ENCODE results near the gene LIME1. TPM values are rescaled to one million over a fixed set of nuclear protein-coding genes. Genes with fewer than 3 reads are reported as not detected.

LIME1 gene
- total RNA-seq, 1 donor, result 2.9 TPM

DNA sequence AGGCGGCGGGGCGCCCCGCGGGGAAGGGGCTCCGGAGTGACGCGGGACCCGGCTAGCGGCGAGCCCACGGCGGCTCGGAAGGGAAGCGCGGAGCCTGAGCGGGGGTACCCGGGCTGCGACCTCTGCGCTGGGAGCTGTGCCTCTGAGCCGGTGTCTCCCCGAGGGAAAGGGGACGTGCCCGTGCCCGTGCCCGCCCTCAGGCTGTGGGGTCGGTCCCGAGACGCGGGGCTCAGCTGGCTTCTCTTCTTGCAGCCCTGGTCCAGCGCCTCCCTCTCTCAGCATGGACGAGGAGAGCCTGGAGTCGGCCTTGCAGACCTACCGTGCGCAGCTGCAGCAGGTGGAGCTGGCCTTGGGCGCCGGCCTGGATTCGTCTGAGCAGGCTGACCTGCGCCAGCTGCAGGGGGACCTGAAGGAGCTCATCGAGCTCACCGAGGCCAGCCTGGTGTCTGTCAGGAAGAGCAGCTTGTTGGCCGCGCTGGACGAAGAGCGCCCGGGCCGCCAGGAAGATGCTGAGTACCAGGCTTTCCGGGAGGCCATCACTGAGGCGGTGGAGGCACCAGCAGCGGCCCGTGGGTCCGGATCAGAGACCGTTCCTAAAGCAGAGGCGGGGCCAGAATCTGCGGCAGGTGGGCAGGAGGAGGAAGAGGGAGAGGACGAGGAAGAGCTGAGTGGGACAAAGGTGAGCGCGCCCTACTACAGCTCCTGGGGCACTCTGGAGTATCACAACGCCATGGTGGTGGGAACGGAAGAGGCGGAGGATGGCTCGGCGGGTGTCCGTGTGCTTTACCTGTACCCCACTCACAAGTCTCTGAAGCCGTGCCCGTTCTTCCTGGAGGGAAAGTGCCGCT is 27.9 kb upstream of the LIME1 start:
- peaks cover 94% of the 10 kb centered on the region for H3K79me2 ChIP-seq (ENCODE audit: insufficient read depth, low read length)
- peaks cover 18% of the 10 kb centered on the region for H3K4me1 ChIP-seq (ENCODE audit: insufficient read depth, low read length)
- H4K20me1 ChIP-seq (ENCODE audit: insufficient read depth, low read length), result peaks cover 14% of the 10 kb centered on the region
- H3K27ac ChIP-seq (ENCODE audit: low read depth, low read length), result peak overlapping the region; percentile 56
- H3K4me2 ChIP-seq (ENCODE audit: insufficient read depth, low read length), result peak overlapping the region; percentile 85
- no peaks in the 10 kb centered on the region for H3K9me3 ChIP-seq (ENCODE audit: low read depth, low read length)
- H2AFZ ChIP-seq (ENCODE audit: low read length), result no peak overlapping the region
- peaks cover 54% of the 10 kb centered on the region for H3K36me3 ChIP-seq (ENCODE audit: insufficient read depth, low read length)
- H3K4me3 ChIP-seq (ENCODE audit: insufficient read depth, low read length), result peak overlapping the region; percentile 87
- H3K27me3 ChIP-seq (ENCODE audit: insufficient read depth, low read length), result no peaks in the 10 kb centered on the region
- TF ChIP-seq, protein P1, sequence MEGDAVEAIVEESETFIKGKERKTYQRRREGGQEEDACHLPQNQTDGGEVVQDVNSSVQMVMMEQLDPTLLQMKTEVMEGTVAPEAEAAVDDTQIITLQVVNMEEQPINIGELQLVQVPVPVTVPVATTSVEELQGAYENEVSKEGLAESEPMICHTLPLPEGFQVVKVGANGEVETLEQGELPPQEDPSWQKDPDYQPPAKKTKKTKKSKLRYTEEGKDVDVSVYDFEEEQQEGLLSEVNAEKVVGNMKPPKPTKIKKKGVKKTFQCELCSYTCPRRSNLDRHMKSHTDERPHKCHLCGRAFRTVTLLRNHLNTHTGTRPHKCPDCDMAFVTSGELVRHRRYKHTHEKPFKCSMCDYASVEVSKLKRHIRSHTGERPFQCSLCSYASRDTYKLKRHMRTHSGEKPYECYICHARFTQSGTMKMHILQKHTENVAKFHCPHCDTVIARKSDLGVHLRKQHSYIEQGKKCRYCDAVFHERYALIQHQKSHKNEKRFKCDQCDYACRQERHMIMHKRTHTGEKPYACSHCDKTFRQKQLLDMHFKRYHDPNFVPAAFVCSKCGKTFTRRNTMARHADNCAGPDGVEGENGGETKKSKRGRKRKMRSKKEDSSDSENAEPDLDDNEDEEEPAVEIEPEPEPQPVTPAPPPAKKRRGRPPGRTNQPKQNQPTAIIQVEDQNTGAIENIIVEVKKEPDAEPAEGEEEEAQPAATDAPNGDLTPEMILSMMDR (IDR thresholded peaks at IDR 0.05; ENCODE audit: extremely low read depth, low read depth, low read length), result no peak
- peak; percentile 87 for DNase-seq (ENCODE audit: insufficient read length, low spot score, missing footprints)

DNA sequence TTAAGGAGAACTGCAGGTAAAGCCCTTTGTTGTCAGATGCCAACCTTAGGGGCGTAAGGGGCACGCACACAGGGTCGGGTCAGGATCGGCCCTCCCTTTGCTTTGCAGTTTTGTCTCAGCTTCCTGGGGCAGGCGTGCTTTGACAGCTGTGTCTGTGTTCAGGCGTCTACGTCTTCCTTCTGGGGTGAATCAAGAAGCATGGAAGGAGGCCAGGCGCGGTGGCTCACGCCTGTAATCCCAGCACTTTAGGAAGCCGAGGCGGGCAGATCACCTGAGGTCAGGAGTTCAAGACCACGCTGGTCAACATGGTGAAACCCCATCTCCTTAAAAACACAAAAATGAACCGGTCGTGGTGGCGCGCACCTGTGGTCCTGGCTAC is 27.3 kb upstream of the LIME1 start:
- Histone ChIP-seq H3K4me3 (ENCODE audit: insufficient read depth, low read length) (peak overlapping the region; percentile 87), H3K27me3 (ENCODE audit: insufficient read depth, low read length) (no peaks in the 10 kb centered on the region), H3K4me2 (ENCODE audit: insufficient read depth, low read length) (peak overlapping the region; percentile 85), H3K4me1 (ENCODE audit: insufficient read depth, low read length) (peaks cover 18% of the 10 kb centered on the region), H3K36me3 (ENCODE audit: insufficient read depth, low read length) (peaks cover 56% of the 10 kb centered on the region), H3K79me2 (ENCODE audit: insufficient read depth, low read length) (peaks cover 97% of the 10 kb centered on the region), H4K20me1 (ENCODE audit: insufficient read depth, low read length) (peaks cover 14% of the 10 kb centered on the region), H3K27ac (ENCODE audit: low read depth, low read length) (no peak overlapping the region), H2AFZ (ENCODE audit: low read length) (no peak overlapping the region), H3K9me3 (ENCODE audit: low read depth, low read length) (no peaks in the 10 kb centered on the region)
- peak; percentile 51 for DNase-seq (ENCODE audit: insufficient read length, low spot score, missing footprints)
- TF ChIP-seq, protein P1 (IDR thresholded peaks at IDR 0.05; ENCODE audit: extremely low read depth, low read depth, low read length), result no peak

DNA sequence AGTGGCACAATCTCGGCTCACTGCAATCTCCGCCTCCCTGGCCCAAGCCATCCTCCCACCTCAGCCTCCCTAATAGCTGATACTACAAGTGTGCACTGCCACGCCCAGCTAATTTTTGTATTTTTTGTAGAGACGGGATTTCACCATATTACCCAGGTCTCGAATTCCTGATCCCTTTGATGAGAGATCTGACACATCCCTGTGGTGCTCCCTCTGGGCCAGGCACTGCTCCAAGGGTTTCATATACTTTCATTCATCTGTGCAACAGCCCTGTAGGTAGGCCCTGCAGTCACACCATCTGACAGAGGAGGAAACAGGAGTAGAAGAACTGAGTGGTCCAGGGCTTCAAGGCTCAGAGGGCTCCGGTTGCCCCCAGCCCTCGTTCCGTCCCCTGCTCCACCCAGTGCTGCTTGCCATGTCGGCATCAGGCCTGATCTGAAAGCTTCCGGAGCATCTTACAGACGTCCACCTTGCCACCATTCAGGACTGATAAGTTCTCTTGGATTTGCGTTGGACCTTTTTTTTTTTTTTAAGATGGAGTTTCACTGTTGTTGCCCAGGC is 25.3 kb upstream of the LIME1 start:
- H3K79me2 ChIP-seq (ENCODE audit: insufficient read depth, low read length), result peaks cover 97% of the 10 kb centered on the region
- H3K36me3 ChIP-seq (ENCODE audit: insufficient read depth, low read length), result peaks cover 47% of the 10 kb centered on the region
- H3K9me3 ChIP-seq (ENCODE audit: low read depth, low read length), result peaks cover 3% of the 10 kb centered on the region
- no peak overlapping the region for H3K27ac ChIP-seq (ENCODE audit: low read depth, low read length)
- DNase-seq (ENCODE audit: insufficient read length, low spot score, missing footprints), result peak; percentile 41
- H3K4me1 ChIP-seq (ENCODE audit: insufficient read depth, low read length), result peaks cover 17% of the 10 kb centered on the region
- TF ChIP-seq, protein P1 (IDR thresholded peaks at IDR 0.05; ENCODE audit: extremely low read depth, low read depth, low read length), result no peak
- H2AFZ ChIP-seq (ENCODE audit: low read length), result no peak overlapping the region
- no peaks in the 10 kb centered on the region for H3K27me3 ChIP-seq (ENCODE audit: insufficient read depth, low read length)
- no peak overlapping the region for H3K4me2 ChIP-seq (ENCODE audit: insufficient read depth, low read length)
- no peak overlapping the region for H3K4me3 ChIP-seq (ENCODE audit: insufficient read depth, low read length)
- peaks cover 14% of the 10 kb centered on the region for H4K20me1 ChIP-seq (ENCODE audit: insufficient read depth, low read length)

DNA sequence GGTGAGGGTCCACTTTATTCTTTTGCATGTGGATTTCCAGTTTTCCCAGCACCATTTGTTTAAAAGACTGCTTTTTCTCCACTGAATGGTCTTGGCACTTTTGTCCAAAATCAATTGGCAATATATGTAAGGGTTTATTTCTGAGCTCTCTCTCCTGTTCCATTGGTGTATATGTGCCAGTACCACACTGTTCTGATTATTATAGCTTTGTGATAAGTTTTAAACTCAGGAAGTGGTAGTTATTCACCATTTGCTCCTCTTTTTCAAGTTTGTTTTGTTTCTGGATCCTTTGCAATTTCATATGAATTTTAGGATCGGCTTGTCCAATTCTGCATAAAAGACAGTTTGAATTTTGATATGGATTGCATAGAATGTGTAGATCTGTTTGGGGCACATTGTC is 24.3 kb upstream of the LIME1 start:
- TF ChIP-seq, protein P1 (IDR thresholded peaks at IDR 0.05; ENCODE audit: extremely low read depth, low read depth, low read length), result no peak
- Histone ChIP-seq H3K36me3 (ENCODE audit: insufficient read depth, low read length) (peaks cover 43% of the 10 kb centered on the region), H3K4me1 (ENCODE audit: insufficient read depth, low read length) (peaks cover 8% of the 10 kb centered on the region), H3K27me3 (ENCODE audit: insufficient read depth, low read length) (no peaks in the 10 kb centered on the region), H3K27ac (ENCODE audit: low read depth, low read length) (no peak overlapping the region), H3K79me2 (ENCODE audit: insufficient read depth, low read length) (peaks cover 96% of the 10 kb centered on the region), H3K4me3 (ENCODE audit: insufficient read depth, low read length) (no peak overlapping the region), H2AFZ (ENCODE audit: low read length) (no peak overlapping the region), H3K4me2 (ENCODE audit: insufficient read depth, low read length) (no peak overlapping the region), H4K20me1 (ENCODE audit: insufficient read depth, low read length) (peaks cover 14% of the 10 kb centered on the region), H3K9me3 (ENCODE audit: low read depth, low read length) (peaks cover 3% of the 10 kb centered on the region)
- DNase-seq (ENCODE audit: insufficient read length, low spot score, missing footprints), result peak; percentile 34

All from osteoblast (primary cell).